Measurements from ENCODE around the gene SUPT20HL2.

GRCh38 chrX:24317567-24317966, 3.7 kb upstream of the SUPT20HL2 start:
- TF ChIP-seq CTCF (IDR thresholded peaks at IDR 0.05; ENCODE audit: low read depth, low read length, poor library complexity, severe bottlenecking) (no peak), EZH2phosphoT487 (IDR thresholded peaks at IDR 0.05; ENCODE audit: borderline replicate concordance, low read length) (no peak)

Measured in DOHH2 (cell line).